Spinal cord (tissue), 10 donors: ENCODE results near the gene ADARB2. TPM values are rescaled to one million over a fixed set of nuclear protein-coding genes. Genes with fewer than 3 reads are reported as not detected.
A peak's percentile ranks its signal among the peaks of the same experiment; 100 is the strongest.

ENCODE experiments used
- DNase-seq, 6 donors: peaks; one replicate each; pipeline versions ENCODE4 v3.0.0 to v3.0.0-alpha.2; 2013 to 2015; ENCODE audit warnings: low spot score in 6 of 6, low read depth in 4 of 6
- H3K27ac ChIP-seq: one replicate; pipeline ENCODE4 v1.5.1; 2013; ENCODE audit warnings: low read depth, low read length, control low read depth
- H3K27me3 ChIP-seq: one replicate; pipeline ENCODE4 v1.6.1; 2013; ENCODE audit warnings: low read length; ENCODE audit not compliant: control insufficient read depth, insufficient read depth
- H3K36me3 ChIP-seq: one replicate; pipeline ENCODE4 v1.6.1; 2013; ENCODE audit warnings: low read length; ENCODE audit not compliant: control insufficient read depth, insufficient read depth
- H3K4me1 ChIP-seq: one replicate; pipeline ENCODE4 v1.6.1; 2013; ENCODE audit warnings: low read length; ENCODE audit not compliant: control insufficient read depth, insufficient read depth
- H3K4me3 ChIP-seq: one replicate; pipeline ENCODE4 v1.5.1; 2013; ENCODE audit warnings: low read depth, low read length, control low read depth
- H3K9me3 ChIP-seq: one replicate; pipeline ENCODE4 v1.6.1; 2013; ENCODE audit warnings: low read length; ENCODE audit not compliant: control insufficient read depth, insufficient read depth
- WGBS: methylation state at CpG from one replicate; pipeline ENCODE4 v1.1.5; 2013; ENCODE audit warnings: missing lambda C conversion rate; ENCODE audit not compliant: insufficient coverage; 5-methylcytosine and 5-hydroxymethylcytosine counted together
- polyA plus RNA-seq, 2 donors: library from polyadenylated mRNA; unstranded; fragments of 120-200 nt; gene quantifications; one replicate each; pipeline ENCODE4 v1.2.1, GENCODE V29; 2013; ENCODE audit not compliant: insufficient read length in 2 of 2
- total RNA-seq, 2 donors: library from RNA; depleted of rRNA in 1 of 2; stranded (reverse); fragments of 120-200 nt in 1 of 2; fragments of >200 nt in 1 of 2; gene quantifications; one replicate each; pipeline versions ENCODE4 v1.2.3 to v1.2.4, GENCODE V29; 2013 to 2014
- donor health status: healthy.

Gene ADARB2
- total and polyA plus RNA-seq, 4 donors = 4.1 to 11.2 (median 8.3) TPM

GRCh38 chr10:1661859-1662437, 75.4 kb downstream of the ADARB2 start:
- no peak overlapping the region for H3K4me3 ChIP-seq
- no peaks in the 10 kb centered on the region for H3K27me3 ChIP-seq
- H3K27ac ChIP-seq = no peak overlapping the region
- DNase-seq = no peak
- H3K36me3 ChIP-seq = no peaks in the 10 kb centered on the region
- no peaks in the 10 kb centered on the region for H3K9me3 ChIP-seq
- H3K4me1 ChIP-seq = peaks cover 37% of the 10 kb centered on the region
- WGBS = 66% methylated on average over 12 of the region's 14 CpGs

- no peak for DNase-seq
- no peaks in the 10 kb centered on the region for H3K36me3 ChIP-seq
- no peaks in the 10 kb centered on the region for H3K27me3 ChIP-seq
- H3K4me3 ChIP-seq = no peak overlapping the region
- no peaks in the 10 kb centered on the region for H3K9me3 ChIP-seq
- WGBS = 90% methylated on average over 2 of the region's 3 CpGs
- no peak overlapping the region for H3K27ac ChIP-seq
- H3K4me1 ChIP-seq = peaks cover 35% of the 10 kb centered on the region
Observed at GRCh38 chr10:1661416-1661815, 75.9 kb downstream of the ADARB2 start.

GRCh38 chr10:1660815-1661214, 76.5 kb downstream of the ADARB2 start:
- 94% methylated on average over 5 of the region's 5 CpGs for WGBS
- Histone ChIP-seq H3K4me1 (peaks cover 30% of the 10 kb centered on the region), H3K27ac (no peak overlapping the region), H3K36me3 (no peaks in the 10 kb centered on the region), H3K27me3 (no peaks in the 10 kb centered on the region), H3K9me3 (no peaks in the 10 kb centered on the region), H3K4me3 (no peak overlapping the region)
- no peak for DNase-seq

GRCh38 chr10:1660386-1660785, 76.9 kb downstream of the ADARB2 start:
- peaks cover 26% of the 10 kb centered on the region for H3K4me1 ChIP-seq
- no peak overlapping the region for H3K27ac ChIP-seq
- no peak overlapping the region for H3K4me3 ChIP-seq
- no peaks in the 10 kb centered on the region for H3K27me3 ChIP-seq
- 97% methylated on average over 7 of the region's 7 CpGs for WGBS
- H3K9me3 ChIP-seq = no peaks in the 10 kb centered on the region
- DNase-seq = no peak
- H3K36me3 ChIP-seq = no peaks in the 10 kb centered on the region

DNA sequence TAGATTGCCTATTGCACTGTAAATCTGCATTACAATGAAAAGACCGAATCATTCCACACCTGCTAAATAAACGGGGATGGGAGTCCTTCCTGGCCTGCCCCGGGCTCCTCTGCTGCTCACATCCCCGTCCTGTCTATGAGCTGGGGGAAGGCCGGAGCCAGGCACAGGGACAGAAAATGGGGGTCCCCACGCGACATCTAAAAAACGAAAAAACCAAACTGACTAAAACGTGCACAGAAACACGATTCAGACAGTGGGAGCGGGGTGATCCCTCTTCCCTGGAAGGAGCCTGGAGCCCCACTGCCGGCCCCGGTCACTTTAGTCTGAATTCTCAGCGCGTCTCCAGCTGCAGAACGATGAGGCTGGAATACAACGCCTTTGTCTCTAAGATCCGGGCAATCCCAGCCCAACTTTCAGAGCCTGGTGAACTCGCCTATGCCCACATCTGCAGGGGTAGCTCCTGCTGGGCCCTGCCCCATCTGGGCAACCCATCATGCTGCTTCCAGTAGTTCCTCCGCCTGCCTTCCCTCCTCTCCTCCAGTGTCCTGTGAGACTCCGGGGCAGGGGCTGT, 78.0 kb downstream of the ADARB2 start:
- H3K36me3 ChIP-seq = no peaks in the 10 kb centered on the region
- peaks cover 22% of the 10 kb centered on the region for H3K4me1 ChIP-seq
- no peak overlapping the region for H3K4me3 ChIP-seq
- H3K9me3 ChIP-seq = no peaks in the 10 kb centered on the region
- no peaks in the 10 kb centered on the region for H3K27me3 ChIP-seq
- no peak overlapping the region for H3K27ac ChIP-seq
- no peak for DNase-seq
- 61% methylated on average over 16 of the region's 21 CpGs for whole genome bisulfite sequencing

DNA sequence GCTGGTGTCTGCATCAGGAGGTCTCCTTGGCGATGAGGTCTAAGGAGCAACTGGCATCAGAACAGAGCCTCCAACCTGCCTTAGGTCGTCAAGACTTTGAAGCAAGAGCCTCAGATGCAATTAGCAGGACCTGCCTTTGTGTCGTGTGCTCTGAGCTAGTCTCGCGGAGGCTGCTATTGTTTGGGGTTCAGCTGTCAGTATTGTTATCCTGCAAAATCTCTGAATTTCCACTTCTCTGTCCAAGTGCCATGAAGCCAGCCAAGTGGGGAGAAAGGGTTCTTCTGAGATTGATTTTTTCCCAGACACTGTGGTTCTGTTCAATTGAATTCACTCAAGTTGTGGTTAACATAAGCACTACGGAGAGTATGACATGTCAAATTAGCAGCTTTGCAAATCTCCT, 78.7 kb downstream of the ADARB2 start:
- Histone ChIP-seq H3K4me1 (peaks cover 17% of the 10 kb centered on the region), H3K36me3 (no peaks in the 10 kb centered on the region), H3K4me3 (no peak overlapping the region), H3K27me3 (no peaks in the 10 kb centered on the region), H3K27ac (no peak overlapping the region), H3K9me3 (no peaks in the 10 kb centered on the region)
- peak in 2 of 6 donors; percentile 52 to 62 for DNase-seq
- WGBS = 43% methylated on average over 5 of the region's 6 CpGs

DNA sequence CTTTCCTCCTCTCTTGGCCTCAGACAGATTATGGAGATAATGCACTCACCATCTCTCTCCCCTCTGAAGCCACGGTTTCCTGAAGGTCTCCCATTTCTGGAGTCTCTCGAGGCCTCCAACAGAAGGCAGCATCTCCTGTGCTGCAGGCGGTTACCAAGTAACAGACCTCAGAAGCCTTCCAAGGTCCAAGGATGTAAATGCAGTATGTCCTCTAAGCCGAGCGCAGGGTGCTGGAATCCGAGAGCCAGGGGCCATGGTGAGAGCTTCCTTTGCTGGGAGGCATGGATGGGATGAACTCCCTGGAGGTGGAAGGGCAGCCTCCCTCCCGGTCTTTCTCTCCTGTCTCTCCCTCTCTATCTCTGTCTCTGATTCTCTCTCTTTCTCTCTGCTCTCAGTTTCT, 79.8 kb downstream of the ADARB2 start:
- Histone ChIP-seq H3K27ac (no peak overlapping the region), H3K36me3 (no peaks in the 10 kb centered on the region), H3K4me1 (peaks cover 17% of the 10 kb centered on the region), H3K9me3 (no peaks in the 10 kb centered on the region), H3K4me3 (no peak overlapping the region), H3K27me3 (no peaks in the 10 kb centered on the region)
- WGBS = 35% methylated on average over 7 of the region's 7 CpGs
- DNase-seq = peak in 2 of 6 donors; percentile 38 to 49

GRCh38 chr10:1655367-1655766, 82.0 kb downstream of the ADARB2 start:
- H3K27ac ChIP-seq = no peak overlapping the region
- H3K4me3 ChIP-seq = no peak overlapping the region
- WGBS = no CpG with 5 or more reads among the region's 3 CpGs
- H3K36me3 ChIP-seq = peaks cover under 1% of the 10 kb centered on the region
- H3K9me3 ChIP-seq = no peaks in the 10 kb centered on the region
- H3K4me1 ChIP-seq = peaks cover 28% of the 10 kb centered on the region
- DNase-seq = no peak
- no peaks in the 10 kb centered on the region for H3K27me3 ChIP-seq

GRCh38 chr10:1654811-1655356, 82.4 kb downstream of the ADARB2 start:
- DNase-seq = no peak
- H3K4me3 ChIP-seq = no peak overlapping the region
- peaks cover 28% of the 10 kb centered on the region for H3K4me1 ChIP-seq
- peaks cover 2% of the 10 kb centered on the region for H3K36me3 ChIP-seq
- H3K9me3 ChIP-seq = no peaks in the 10 kb centered on the region
- H3K27ac ChIP-seq = no peak overlapping the region
- 80% methylated on average over 9 of the region's 9 CpGs for WGBS
- no peaks in the 10 kb centered on the region for H3K27me3 ChIP-seq

DNA sequence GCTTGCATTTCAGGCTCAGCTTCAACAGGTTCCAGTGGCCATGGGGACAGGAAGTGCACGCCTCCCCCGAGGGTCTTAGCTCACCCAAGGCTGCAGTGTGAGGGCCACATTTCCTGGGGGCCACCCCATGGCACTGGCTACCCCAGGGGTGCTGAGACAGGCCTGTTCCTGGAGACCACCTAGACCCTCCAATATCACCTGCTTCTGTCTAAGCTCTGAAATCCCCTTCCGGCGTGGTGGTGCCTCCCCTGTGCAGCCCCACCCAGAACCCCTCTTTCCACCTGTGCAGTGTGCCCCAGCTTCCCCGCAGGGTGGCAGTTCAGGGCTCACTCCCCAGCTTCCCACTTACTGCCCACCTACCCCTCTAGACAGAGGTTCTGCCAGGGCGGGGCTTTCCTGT, 83.1 kb downstream of the ADARB2 start:
- H3K27me3 ChIP-seq = no peaks in the 10 kb centered on the region
- no peak overlapping the region for H3K4me3 ChIP-seq
- peaks cover 2% of the 10 kb centered on the region for H3K36me3 ChIP-seq
- no peaks in the 10 kb centered on the region for H3K9me3 ChIP-seq
- WGBS = 71% methylated on average over 4 of the region's 6 CpGs
- no peak overlapping the region for H3K27ac ChIP-seq
- no peak for DNase-seq
- H3K4me1 ChIP-seq = peaks cover 24% of the 10 kb centered on the region
